ENCODE data around the gene TPRN.

GRCh38 chr9:137181680-137182079, 18.9 kb downstream of the TPRN start:
- TF ChIP-seq CTCF (IDR thresholded peaks at IDR 0.05) = no peak
- no peak for TF ChIP-seq ZFX (IDR thresholded peaks at IDR 0.05; ENCODE audit: borderline replicate concordance)

Measured in 22Rv1 (cell line).